Activated CD8-positive, alpha-beta T cell treated with anti-CD3 and anti-CD28 coated beads for 36 hours (primary cell): ENCODE data around the gene FBXO7. TPM values are rescaled to one million over a fixed set of nuclear protein-coding genes. Genes with fewer than 3 reads are reported as not detected.

Experiments used
- ATAC-seq: fragments of 200-7000 bp; cut with Tn5 transposase; one replicate; pipeline ENCODE4 v1.10.0; 2021; ENCODE audit warnings: mild to moderate bottlenecking, moderate library complexity
- CTCF ChIA-PET: fragments of 350-600 bp; sonication (Branson Sonifier 250); formaldehyde crosslinking; loops from one replicate; lab custom pipeline; 2021; ENCODE audit warnings: antibody characterized with exemption; lab: Charles Lee
- POLR2A ChIA-PET: fragments of 350-600 bp; sonication (Branson Sonifier 250); formaldehyde crosslinking; loops from one replicate; lab custom pipeline; 2021; ENCODE audit warnings: antibody characterized with exemption; lab: Charles Lee
- DNase-seq: peaks from one replicate; pipeline ENCODE4 v3.0.0-alpha.2; 2020
- H3K27ac Mint-ChIP-seq: one replicate; pipeline ENCODE4 v1.8.0; 2021; ENCODE audit warnings: mild to moderate bottlenecking, mixed read lengths
- H3K27me3 Mint-ChIP-seq: one replicate; pipeline ENCODE4 v1.8.0; 2021; ENCODE audit warnings: mixed read lengths
- H3K36me3 Mint-ChIP-seq: one replicate; pipeline ENCODE4 v1.8.0; 2021; ENCODE audit warnings: low read depth, mixed read lengths
- H3K4me1 Mint-ChIP-seq: one replicate; pipeline ENCODE4 v1.8.0; 2021; ENCODE audit warnings: low read depth, mixed read lengths
- H3K4me3 Mint-ChIP-seq: one replicate; pipeline ENCODE4 v1.8.0; 2021; ENCODE audit warnings: mild to moderate bottlenecking, moderate library complexity, mixed read lengths
- H3K9me3 Mint-ChIP-seq: one replicate; pipeline ENCODE4 v1.8.0; 2021; ENCODE audit warnings: mixed read lengths
- intact Hi-C: fragments of 100-400 bp; cut with micrococcal nuclease; formaldehyde crosslinking; loops from one replicate; pipeline ENCODE4 v1.10.0; 2022
- total RNA-seq, 2 experiments: library from RNA; stranded (reverse); gene quantifications; one replicate each; pipeline ENCODE4 v1.2.3, GENCODE V29; 2021
- TF ChIP-seq, protein P1 (sequence below): fragments of 200-600 bp; IDR thresholded peaks from one replicate; pipeline ENCODE4 v1.8.0; 2022; ENCODE audit warnings: antibody characterized with exemption, mild to moderate bottlenecking

FBXO7 gene
- total RNA-seq, 2 experiments from 2014 or later, result 77.2 to 78.1 TPM

DNA sequence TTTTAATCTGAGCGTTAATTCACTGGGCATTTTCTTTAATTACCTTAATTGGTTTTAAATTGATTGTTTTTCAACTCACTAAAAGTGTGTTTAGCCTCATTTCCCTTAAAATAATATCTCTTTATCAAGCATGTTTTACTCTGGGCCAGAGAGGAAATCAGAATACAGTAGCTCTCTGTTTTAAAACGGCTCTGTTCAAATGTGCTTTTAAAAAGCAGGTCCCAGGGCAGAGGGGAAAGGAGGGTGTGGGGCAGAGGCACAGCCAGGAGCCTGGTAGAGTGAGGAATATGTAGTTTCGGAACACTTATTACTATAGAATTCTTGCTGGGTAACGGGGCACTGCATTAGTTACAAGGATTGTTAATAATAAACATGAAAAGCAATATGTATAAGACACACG lies 47.6 kb downstream of the FBXO7 start:
- POLR2A ChIA-PET, result no interaction called here
- intact Hi-C loops, result no loop called here
- H3K4me1 Mint-ChIP-seq, result no peaks in the 10 kb centered on the region
- H3K4me3 Mint-ChIP-seq, result no peak overlapping the region
- H3K36me3 Mint-ChIP-seq, result no peaks in the 10 kb centered on the region
- TF ChIP-seq, protein P1, sequence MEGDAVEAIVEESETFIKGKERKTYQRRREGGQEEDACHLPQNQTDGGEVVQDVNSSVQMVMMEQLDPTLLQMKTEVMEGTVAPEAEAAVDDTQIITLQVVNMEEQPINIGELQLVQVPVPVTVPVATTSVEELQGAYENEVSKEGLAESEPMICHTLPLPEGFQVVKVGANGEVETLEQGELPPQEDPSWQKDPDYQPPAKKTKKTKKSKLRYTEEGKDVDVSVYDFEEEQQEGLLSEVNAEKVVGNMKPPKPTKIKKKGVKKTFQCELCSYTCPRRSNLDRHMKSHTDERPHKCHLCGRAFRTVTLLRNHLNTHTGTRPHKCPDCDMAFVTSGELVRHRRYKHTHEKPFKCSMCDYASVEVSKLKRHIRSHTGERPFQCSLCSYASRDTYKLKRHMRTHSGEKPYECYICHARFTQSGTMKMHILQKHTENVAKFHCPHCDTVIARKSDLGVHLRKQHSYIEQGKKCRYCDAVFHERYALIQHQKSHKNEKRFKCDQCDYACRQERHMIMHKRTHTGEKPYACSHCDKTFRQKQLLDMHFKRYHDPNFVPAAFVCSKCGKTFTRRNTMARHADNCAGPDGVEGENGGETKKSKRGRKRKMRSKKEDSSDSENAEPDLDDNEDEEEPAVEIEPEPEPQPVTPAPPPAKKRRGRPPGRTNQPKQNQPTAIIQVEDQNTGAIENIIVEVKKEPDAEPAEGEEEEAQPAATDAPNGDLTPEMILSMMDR, result no peak
- no peak overlapping the region for H3K27ac Mint-ChIP-seq
- DNase-seq, result no peak
- H3K27me3 Mint-ChIP-seq, result no peaks in the 10 kb centered on the region
- no peak for ATAC-seq
- CTCF ChIA-PET, result no interaction called here
- no peaks in the 10 kb centered on the region for H3K9me3 Mint-ChIP-seq

DNA sequence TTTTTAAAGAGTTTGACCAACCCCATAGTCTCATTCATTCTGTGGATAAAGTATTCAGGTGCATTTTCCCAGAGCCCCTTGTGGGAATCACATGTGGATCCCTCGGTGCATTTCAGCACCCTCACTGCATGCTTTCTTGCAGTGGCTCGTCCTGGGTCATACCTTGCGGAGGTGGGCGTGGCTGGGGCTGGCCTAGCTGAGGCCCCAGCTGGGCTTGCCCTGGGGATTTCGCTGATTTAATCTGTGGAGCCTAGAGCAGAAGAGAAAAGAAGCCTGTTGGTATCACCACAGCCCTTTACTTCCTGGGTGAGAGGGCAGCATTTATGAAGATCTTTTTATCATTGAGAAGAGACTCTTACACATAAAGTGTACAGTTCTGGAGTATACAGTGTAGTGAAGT lies 53.1 kb downstream of the FBXO7 start:
- DNase-seq (no peak), ATAC-seq (no peak)
- Mint-ChIP-seq H3K4me3 (no peak overlapping the region), H3K4me1 (no peaks in the 10 kb centered on the region), H3K36me3 (no peaks in the 10 kb centered on the region), H3K27ac (no peak overlapping the region), H3K27me3 (no peaks in the 10 kb centered on the region), H3K9me3 (no peaks in the 10 kb centered on the region)
- ChIA-PET POLR2A (no interaction called here), CTCF (interaction anchor here (0.5 to 3.8 kb wide), 6 partner anchors 10 to 464 kb away, joined by 3 to 54 read pairs (median 6); no protein-coding TSS in a partner anchor)
- intact Hi-C loops, result loop anchor here (5.0 kb wide), 1 partner anchor 270 kb away; no protein-coding TSS in a partner anchor
- TF ChIP-seq, protein P1, result no peak

DNA sequence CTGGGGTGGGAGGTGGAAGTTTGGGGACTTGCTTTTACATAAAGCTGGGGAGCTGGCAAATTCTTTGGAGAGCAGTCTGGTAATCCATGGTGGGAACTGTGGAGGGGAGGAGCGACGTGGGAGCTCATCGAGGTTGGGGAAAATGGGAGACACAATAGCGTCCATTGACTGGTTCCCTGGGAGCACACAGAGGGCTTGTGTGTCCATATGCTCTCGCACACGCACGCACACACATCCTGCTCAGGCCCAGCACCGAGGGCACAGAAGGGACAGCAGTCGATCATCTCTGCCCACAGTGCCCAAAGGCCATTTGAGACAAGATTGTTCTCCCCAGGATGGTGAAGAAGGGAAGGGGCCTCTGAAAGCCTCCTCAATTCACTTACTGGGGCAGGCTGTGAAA lies 53.7 kb downstream of the FBXO7 start:
- no peaks in the 10 kb centered on the region for H3K9me3 Mint-ChIP-seq
- no peaks in the 10 kb centered on the region for H3K4me1 Mint-ChIP-seq
- no peak overlapping the region for H3K27ac Mint-ChIP-seq
- ChIA-PET CTCF (interaction anchor here (0.5 to 3.8 kb wide), 18 partner anchors 10 to 521 kb away, joined by 3 to 54 read pairs (median 4); no protein-coding TSS in a partner anchor), POLR2A (no interaction called here)
- no peaks in the 10 kb centered on the region for H3K27me3 Mint-ChIP-seq
- ATAC-seq (no peak), DNase-seq (no peak)
- intact Hi-C loops, result loop anchor here (5.0 kb wide), 1 partner anchor 269 kb away; no protein-coding TSS in a partner anchor
- no peak overlapping the region for H3K4me3 Mint-ChIP-seq
- TF ChIP-seq, protein P1, result no peak
- no peaks in the 10 kb centered on the region for H3K36me3 Mint-ChIP-seq

DNA sequence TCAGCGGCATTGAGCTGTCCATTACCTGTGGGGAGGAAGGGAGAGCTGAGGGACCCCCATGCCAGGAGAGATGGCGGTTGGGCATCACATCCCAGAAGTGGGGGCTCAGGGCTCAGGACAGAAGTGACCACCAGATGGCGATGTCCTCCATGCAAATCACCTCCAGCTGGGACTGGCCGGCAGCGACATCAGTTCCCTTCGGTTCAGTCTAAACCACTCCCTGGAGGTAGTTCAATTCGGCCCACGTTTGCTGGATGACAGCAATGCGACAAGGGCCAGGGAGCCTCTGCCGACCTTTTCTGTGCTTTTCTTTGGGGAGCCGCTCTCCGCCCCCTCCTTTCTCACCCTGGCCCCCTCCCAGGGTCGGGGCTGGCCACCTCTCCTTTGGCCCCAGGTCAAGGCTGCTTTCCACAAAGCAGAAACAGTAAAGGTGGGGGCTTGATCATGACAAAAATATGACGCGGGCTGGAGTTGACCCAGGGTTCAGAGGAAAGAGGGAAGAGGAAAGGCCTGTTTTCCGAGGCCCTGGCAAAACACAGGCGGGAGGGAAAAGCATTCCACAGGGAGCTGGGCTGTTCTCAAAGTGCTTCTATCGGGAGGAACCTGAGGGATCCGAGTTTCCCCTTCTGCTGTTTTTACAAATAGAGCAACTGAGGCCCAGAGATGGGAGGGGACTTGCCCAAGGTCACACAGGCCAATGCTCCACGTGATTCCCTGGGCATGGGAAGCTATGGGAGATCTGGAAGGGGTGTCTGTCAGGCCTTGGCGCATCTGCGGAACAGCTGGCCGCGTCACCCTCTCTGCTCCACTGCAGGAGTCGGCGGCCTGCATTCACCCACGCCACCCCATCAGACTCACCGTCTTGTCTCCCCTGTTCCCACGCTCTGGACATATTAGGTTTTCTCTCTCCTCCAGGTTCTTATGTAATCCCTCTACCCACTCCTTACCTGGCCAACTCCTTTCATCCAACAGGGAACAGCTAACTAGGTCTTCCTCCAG lies 54.7 kb downstream of the FBXO7 start:
- intact Hi-C loops, result loop anchor here (5.0 kb wide), 1 partner anchor 268 kb away; no protein-coding TSS in a partner anchor
- CTCF ChIA-PET, result interaction anchor here (0.7 to 3.8 kb wide), 24 partner anchors 10 to 535 kb away, joined by 3 to 54 read pairs (median 4); no protein-coding TSS in a partner anchor
- ATAC-seq (peak; percentile 79), DNase-seq (peak; percentile 86)
- Mint-ChIP-seq H3K4me1 (no peaks in the 10 kb centered on the region), H3K9me3 (no peaks in the 10 kb centered on the region), H3K4me3 (no peak overlapping the region), H3K36me3 (no peaks in the 10 kb centered on the region), H3K27ac (no peak overlapping the region), H3K27me3 (no peaks in the 10 kb centered on the region)
- TF ChIP-seq, protein P1, result peak; percentile 63
- POLR2A ChIA-PET, result no interaction called here
